ENCODE data around the gene SNX17.

SNX17 gene

GRCh38 chr2:27369471-27370025 lies 868 bp upstream of the SNX17 start:
- no peak for FAIRE-seq

GRCh38 chr2:27370816-27371620 lies 602 bp downstream of the SNX17 start:
- no peak for FAIRE-seq

GRCh38 chr2:27372937-27373336 lies 2.5 kb downstream of the SNX17 start:
- FAIRE-seq, result no peak

GRCh38 chr2:27373567-27373966 lies 3.2 kb downstream of the SNX17 start:
- FAIRE-seq, result no peak

GRCh38 chr2:27375513-27376099 lies 5.2 kb downstream of the SNX17 start:
- no peak for FAIRE-seq

DNA sequence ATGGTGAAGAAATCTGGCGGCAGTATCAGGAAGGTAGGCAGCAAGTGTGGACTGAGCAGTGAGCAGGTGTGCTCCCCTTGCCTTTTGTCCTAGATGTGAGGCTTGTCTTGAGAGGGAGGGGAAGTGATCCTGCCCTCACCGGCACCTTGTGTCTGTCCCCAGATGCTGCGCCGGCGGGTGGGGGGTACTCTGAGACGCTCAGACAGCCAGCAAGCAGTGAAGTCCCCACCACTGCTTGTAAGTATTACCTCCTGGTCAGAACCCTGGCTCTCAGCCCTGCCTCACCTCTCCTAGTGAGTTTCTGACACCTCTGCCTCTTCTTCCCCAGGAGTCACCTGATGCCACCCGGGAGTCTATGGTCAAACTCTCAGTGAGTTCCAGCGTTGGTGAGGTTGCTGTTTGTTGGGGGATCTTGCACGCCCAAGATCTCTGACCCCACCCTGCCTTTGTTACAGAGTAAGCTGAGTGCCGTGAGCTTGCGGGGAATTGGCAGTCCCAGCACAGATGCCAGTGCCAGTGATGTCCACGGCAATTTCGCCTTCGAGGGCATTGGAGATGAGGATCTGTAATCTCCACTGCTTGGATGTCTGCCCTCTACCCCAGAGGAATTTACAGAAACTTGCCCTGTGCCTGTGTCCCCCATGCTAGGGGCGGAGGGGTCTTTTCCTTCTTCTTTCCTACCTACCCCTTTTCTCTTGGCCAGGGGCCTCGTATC lies 5.9 kb downstream of the SNX17 start:
- no peak for FAIRE-seq

DNA sequence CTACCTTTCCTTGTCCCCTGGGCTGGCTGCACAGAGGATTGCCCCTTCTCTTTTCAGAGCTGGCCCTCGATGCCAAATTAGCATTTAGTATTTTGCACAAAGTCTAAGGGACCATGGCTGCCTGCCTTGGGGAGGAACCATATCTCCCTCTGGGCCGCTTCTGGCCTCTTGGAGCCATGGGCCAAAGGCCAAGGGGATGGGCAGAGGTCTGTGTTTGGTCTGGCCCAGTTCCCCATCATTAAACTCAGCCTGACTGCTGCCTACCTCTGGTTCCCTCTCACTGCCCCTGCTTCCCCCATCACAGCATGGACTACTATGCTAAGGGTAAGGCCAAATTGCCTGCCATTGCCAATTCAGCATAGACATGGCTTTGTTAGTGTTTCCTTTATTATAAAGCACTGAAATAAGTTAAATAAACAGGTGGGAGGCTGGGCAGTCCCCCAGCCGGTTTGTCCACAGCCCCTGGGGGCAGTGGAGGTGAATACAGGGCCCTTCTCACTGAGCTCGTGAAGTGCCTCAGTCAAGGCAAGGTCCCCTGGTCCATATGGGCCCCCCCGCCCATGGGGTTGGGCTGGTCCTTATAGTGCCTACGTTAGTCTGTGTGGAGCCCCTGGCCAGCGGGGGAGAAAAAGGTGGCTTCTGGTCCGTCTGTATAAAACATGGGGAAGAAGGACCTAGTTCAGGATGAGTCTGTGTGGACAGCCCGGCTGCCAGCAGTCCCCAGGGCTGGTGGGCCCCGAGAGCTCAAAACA lies 6.6 kb downstream of the SNX17 start:
- FAIRE-seq, result no peak

- FAIRE-seq, result no peak
Observed at GRCh38 chr2:27377618-27378095, 7.2 kb downstream of the SNX17 start.

DNA sequence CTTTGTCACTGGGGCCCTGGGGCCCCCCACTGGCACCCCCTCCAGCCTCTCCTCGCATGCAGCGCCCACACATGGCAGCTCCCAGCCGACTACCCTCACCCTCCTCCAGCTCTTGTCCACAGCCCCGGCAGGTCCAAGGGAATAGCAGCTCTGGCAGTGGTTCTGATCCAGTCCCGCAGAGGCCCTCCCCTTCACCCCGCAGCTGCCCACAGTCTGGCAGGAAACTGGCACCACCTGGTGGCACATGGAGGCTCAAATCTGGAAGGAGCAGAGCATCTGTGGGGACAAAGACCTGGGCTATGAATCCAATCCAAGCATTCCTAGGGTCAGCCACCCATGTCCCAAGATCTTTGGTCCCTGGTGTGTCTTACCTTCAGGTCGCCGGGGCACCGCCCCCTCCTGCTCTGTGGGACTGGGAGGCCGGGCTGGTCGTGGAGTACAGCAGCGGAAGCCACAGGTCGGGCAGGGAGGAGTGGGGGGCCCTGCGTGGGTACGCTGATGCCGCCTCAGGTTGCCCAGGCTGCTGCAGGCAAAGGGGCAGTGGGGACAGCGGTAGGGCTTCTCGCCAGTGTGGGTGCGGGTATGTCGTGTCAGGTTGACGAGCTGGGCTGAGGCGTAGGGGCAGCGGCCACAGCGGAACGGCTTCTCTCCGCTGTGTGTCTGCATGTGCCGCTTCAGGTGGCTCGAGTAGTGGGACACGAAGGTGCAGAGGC lies 7.8 kb downstream of the SNX17 start:
- FAIRE-seq, result no peak

- FAIRE-seq, result no peak
Observed at GRCh38 chr2:27378809-27379290, 8.4 kb downstream of the SNX17 start.

DNA sequence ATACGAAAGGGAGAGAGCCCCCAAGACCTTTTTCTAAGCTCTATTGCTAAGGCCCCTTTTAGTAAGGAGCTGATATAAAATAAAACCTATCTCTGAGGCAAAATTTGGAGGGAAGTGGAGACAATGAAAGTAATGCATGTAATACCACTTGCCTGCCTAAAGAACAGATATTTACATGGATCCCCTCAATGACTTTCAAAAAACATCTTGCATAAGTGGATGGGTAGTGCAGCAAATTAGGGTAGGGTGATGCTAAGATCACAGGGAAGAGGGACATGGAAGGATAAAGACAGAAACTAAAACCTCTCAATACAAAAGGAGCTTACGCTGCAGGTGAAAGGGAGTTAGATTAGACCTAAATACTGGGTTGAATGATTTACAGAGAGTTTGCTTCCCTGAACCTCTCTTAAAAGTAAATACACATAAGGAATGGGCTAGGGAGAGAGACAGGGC lies 9.0 kb downstream of the SNX17 start:
- FAIRE-seq, result no peak

DNA sequence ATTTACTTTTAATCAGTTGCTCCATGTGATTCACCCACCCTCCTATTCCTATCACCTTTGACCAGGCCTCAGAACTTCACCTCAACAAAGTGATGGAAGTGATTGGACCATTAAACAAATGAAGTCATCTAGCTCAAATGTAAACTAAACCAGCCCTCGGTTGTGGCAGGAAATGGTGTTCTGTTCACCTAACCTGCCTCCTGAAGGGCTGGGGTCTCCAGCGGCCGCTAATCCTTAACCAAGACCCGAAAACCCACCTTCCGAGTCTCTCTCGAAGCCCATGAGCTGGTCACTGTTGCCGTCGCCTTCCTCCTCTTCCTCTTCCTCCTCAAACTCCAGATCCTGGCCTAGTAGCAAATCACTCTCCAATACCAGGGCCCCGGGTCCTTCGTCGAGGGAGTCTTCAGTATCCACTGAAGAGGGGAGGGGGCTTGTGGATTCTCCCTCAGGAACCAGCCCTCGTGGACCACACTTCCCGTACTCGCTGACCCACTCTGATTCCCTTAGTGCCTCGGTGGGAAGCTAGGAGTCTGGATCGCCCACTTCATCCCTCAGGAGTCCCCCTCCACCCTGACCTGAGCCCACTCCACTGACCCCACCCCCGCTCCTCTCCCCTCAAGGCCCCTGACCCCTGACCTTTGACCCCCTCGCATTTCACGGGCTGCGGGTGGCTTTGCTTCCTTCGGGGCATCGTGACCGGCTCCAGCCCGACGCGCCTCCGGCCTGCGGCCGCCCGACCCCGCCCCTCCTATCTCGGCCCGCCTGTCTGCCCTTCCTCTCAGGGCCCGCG lies 9.6 kb downstream of the SNX17 start:
- no peak for FAIRE-seq

GRCh38 chr2:27380626-27381545 lies 10.5 kb downstream of the SNX17 start, which contains the start of gene ZNF513:
TSS of gene ZNF513 (minus strand) at chr2:27380734. CDS start at chr2:27380526, 208 bp downstream.
- FAIRE-seq, result peak; percentile 77

- FAIRE-seq, result no peak
Observed at GRCh38 chr2:27381577-27382181, 11.3 kb downstream of the SNX17 start.

GRCh38 chr2:27390822-27391679 lies 20.6 kb downstream of the SNX17 start:
- FAIRE-seq, result no peak

GRCh38 chr2:27393225-27393624 lies 22.8 kb downstream of the SNX17 start:
- no peak for FAIRE-seq

DNA sequence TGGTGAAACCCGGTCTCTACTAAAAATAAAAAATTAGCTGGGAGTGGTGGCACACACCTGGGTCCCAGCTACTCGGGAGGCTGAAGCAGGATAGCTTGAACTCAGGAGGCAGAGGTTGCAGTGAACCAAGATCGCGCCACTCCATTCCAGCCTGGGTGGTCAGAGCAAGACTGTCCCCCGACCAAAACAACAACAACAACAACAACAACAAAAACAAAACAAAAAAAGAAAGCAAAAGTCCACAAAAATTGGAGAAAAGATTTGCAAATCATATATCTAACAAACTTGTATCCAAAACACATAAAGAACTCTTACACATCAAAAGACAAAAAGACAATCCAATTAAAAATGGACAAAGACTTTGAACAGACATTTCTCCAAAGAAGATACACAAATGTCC lies 28.5 kb downstream of the SNX17 start:
- FAIRE-seq, result no peak
